Neural progenitor cell (in vitro differentiated cells): ENCODE results near the gene SLC7A5. TPM values are rescaled to one million over a fixed set of nuclear protein-coding genes. Genes with fewer than 3 reads are reported as not detected.
A peak's percentile ranks its signal among the peaks of the same experiment; 100 is the strongest.
"Not testable (repeated sequence)": the region's sequence is repeated elsewhere in the genome, so short reads cannot be mapped to it uniquely, and the experiment has no call there.

ENCODE experiments used
- DNase-seq: peaks from one replicate; pipeline ENCODE4 v3.0.0-alpha.2; 2016; ENCODE audit warnings: low spot score
- H2AFZ ChIP-seq: fragments of 200-600 bp; sonication (generic); replicated peaks from 2 replicates; pipeline ENCODE4 v1.6.1; 2016; ENCODE audit warnings: antibody characterized with exemption
- H3F3A ChIP-seq: fragments of 200-600 bp; sonication (generic); 2 replicates; pipeline ENCODE4 v1.6.1; 2016; ENCODE audit warnings: antibody characterized with exemption, low read depth
- H3K27ac ChIP-seq: fragments of 200-600 bp; sonication (generic); 2 replicates; pipeline ENCODE4 v1.5.1; 2016; ENCODE audit warnings: mild to moderate bottlenecking
- H3K27me3 ChIP-seq: fragments of 200-600 bp; sonication (generic); 2 replicates; pipeline ENCODE4 v1.6.1; 2016; ENCODE audit warnings: mild to moderate bottlenecking, moderate library complexity
- H3K36me3 ChIP-seq: fragments of 200-600 bp; sonication (generic); 2 replicates; pipeline ENCODE4 v1.5.1; 2016
- H3K4me1 ChIP-seq: fragments of 200-600 bp; sonication (generic); 2 replicates; pipeline ENCODE4 v1.6.1; 2016; ENCODE audit warnings: mixed run types
- H3K4me2 ChIP-seq: fragments of 200-600 bp; sonication (generic); 2 replicates; pipeline ENCODE4 v1.6.1; 2016
- H3K4me3 ChIP-seq: fragments of 200-600 bp; sonication (generic); 2 replicates; pipeline ENCODE4 v1.5.1; 2016
- H3K79me2 ChIP-seq: fragments of 200-600 bp; sonication (generic); 2 replicates; pipeline ENCODE4 v1.6.1; 2016; ENCODE audit warnings: low read depth
- H3K9ac ChIP-seq: fragments of 200-600 bp; sonication (generic); 2 replicates; pipeline ENCODE4 v1.6.1; 2016
- H3K9me3 ChIP-seq: fragments of 200-600 bp; sonication (generic); 2 replicates; pipeline ENCODE4 v1.5.1; 2016; ENCODE audit warnings: low read depth
- H4K20me1 ChIP-seq: fragments of 200-600 bp; sonication (generic); 2 replicates; pipeline ENCODE4 v1.6.1; 2016; ENCODE audit warnings: low read depth
- H3K27ac Mint-ChIP-seq: 3 replicates; pipeline ENCODE4 v1.8.0; 2021; ENCODE audit warnings: mixed read lengths
- H3K27me3 Mint-ChIP-seq: 2 replicates; pipeline ENCODE4 v1.8.0; 2022; ENCODE audit warnings: low read depth, mild to moderate bottlenecking, inconsistent platforms, moderate library complexity, mixed read lengths; ENCODE audit not compliant: insufficient read depth
- H3K36me3 Mint-ChIP-seq: 3 replicates; pipeline ENCODE4 v1.8.0; 2021; ENCODE audit warnings: mixed read lengths
- H3K4me1 Mint-ChIP-seq: 3 replicates; pipeline ENCODE4 v1.8.0; 2021; ENCODE audit warnings: mixed read lengths
- H3K4me3 Mint-ChIP-seq: 3 replicates; pipeline ENCODE4 v1.8.0; 2021; ENCODE audit warnings: mild to moderate bottlenecking, moderate library complexity, mixed read lengths
- H3K9me3 Mint-ChIP-seq: 3 replicates; pipeline ENCODE4 v1.8.0; 2020; ENCODE audit warnings: mixed read lengths
- CTCF ChIP-seq: fragments of 200-600 bp; sonication (generic); IDR thresholded peaks from 2 replicates; pipeline ENCODE4 v1.5.1; 2017; ENCODE audit warnings: antibody characterized with exemption, mild to moderate bottlenecking
- EZH2 ChIP-seq: fragments of 200-600 bp; sonication (generic); IDR thresholded peaks from 2 replicates; pipeline ENCODE4 v1.6.1; 2017; ENCODE audit warnings: antibody characterized with exemption, mild to moderate bottlenecking, moderate library complexity
- EZH2phosphoT487 ChIP-seq: fragments of 200-600 bp; sonication (generic); IDR thresholded peaks from 2 replicates; pipeline ENCODE4 v1.6.1; 2017; ENCODE audit warnings: antibody characterized with exemption
- total RNA-seq: library from RNA; depleted of rRNA; stranded (reverse); fragments of >200 nt; gene quantifications from 2 replicates; pipeline ENCODE4 v1.2.3, GENCODE V29; 2015; ENCODE audit warnings: low replicate concordance

Gene SLC7A5
- total RNA-seq, 1 donor from 2014 or later = 2.8 TPM

GRCh38 chr16:87860553-87861299 is 8.6 kb downstream of the SLC7A5 start:
- Mint-ChIP-seq H3K4me1 (peaks cover 33% of the 10 kb centered on the region), H3K9me3 (no peaks in the 10 kb centered on the region), H3K4me3 (no peak overlapping the region), H3K36me3 (no peaks in the 10 kb centered on the region), H3K27me3 (no peaks in the 10 kb centered on the region), H3K27ac (peak overlapping the region; percentile 16)
- Histone ChIP-seq H3K4me3 (no peak overlapping the region), H2AFZ (no peak overlapping the region), H3K9ac (no peak overlapping the region), H3K4me2 (no peak overlapping the region), H3K79me2 (no peaks in the 10 kb centered on the region), H3K4me1 (peaks cover 3% of the 10 kb centered on the region), H3K27ac (no peak overlapping the region), H3K36me3 (no peaks in the 10 kb centered on the region), H3K27me3 (no peaks in the 10 kb centered on the region), H3F3A (no peaks in the 10 kb centered on the region), H3K9me3 (no peaks in the 10 kb centered on the region), H4K20me1 (no peaks in the 10 kb centered on the region)
- no peak for DNase-seq
- TF ChIP-seq EZH2 (no peak), CTCF (no peak), EZH2phosphoT487 (no peak)

- not testable (repeated sequence) for H3K79me2 ChIP-seq, H3K4me1 ChIP-seq, H3K4me2 ChIP-seq, H4K20me1 ChIP-seq, H3K27me3 Mint-ChIP-seq, H3K9me3 Mint-ChIP-seq, DNase-seq, H3K27ac ChIP-seq, H3K36me3 ChIP-seq, H3F3A ChIP-seq, H2AFZ ChIP-seq, H3K4me3 Mint-ChIP-seq, H3K9ac ChIP-seq, H3K4me3 ChIP-seq, H3K36me3 Mint-ChIP-seq, H3K9me3 ChIP-seq, H3K27me3 ChIP-seq
- Mint-ChIP-seq H3K27ac (peak overlapping the region; percentile 46), H3K4me1 (peaks cover 31% of the 10 kb centered on the region)
These were observed 10.9 kb downstream of the SLC7A5 start for GRCh38 chr16:87858151-87858993.

GRCh38 chr16:87856791-87857228 is 12.5 kb downstream of the SLC7A5 start:
- no peaks in the 10 kb centered on the region for H3K27me3 ChIP-seq
- no peaks in the 10 kb centered on the region for H3K9me3 ChIP-seq
- H2AFZ ChIP-seq = no peak overlapping the region
- H3K4me3 ChIP-seq = no peak overlapping the region
- Mint-ChIP-seq H3K27me3 (peaks cover 3% of the 10 kb centered on the region), H3K4me1 (peaks cover 40% of the 10 kb centered on the region), H3K27ac (peak overlapping the region; percentile 74), H3K4me3 (no peak overlapping the region), H3K9me3 (no peaks in the 10 kb centered on the region), H3K36me3 (no peaks in the 10 kb centered on the region)
- TF ChIP-seq CTCF = no peak
- TF ChIP-seq EZH2 = no peak
- TF ChIP-seq EZH2phosphoT487 = no peak
- no peak overlapping the region for H3K4me2 ChIP-seq
- H3K4me1 ChIP-seq = peaks cover 8% of the 10 kb centered on the region
- H3K9ac ChIP-seq = no peak overlapping the region
- H4K20me1 ChIP-seq = no peaks in the 10 kb centered on the region
- no peaks in the 10 kb centered on the region for H3K36me3 ChIP-seq
- H3K79me2 ChIP-seq = no peaks in the 10 kb centered on the region
- no peaks in the 10 kb centered on the region for H3F3A ChIP-seq
- no peak for DNase-seq
- H3K27ac ChIP-seq = no peak overlapping the region
